Esophagus muscularis mucosa (tissue), 4 donors: ENCODE results near the gene TSPOAP1. TPM values are rescaled to one million over a fixed set of nuclear protein-coding genes. Genes with fewer than 3 reads are reported as not detected.

ENCODE experiments used
- DNase-seq: peaks from one replicate; pipeline ENCODE4 v3.0.0-alpha.2; 2017; ENCODE audit errors: extremely low spot score
- H3K27ac ChIP-seq, 4 donors: fragments of 200-600 bp; sonication (generic); replicated peaks in 1 of 4; 1 replicate in 3 of 4; 2 replicates in 1 of 4; pipeline ENCODE4 v1.5.1; 2016 to 2019; ENCODE audit warnings: mild to moderate bottlenecking in 1 of 4
- H3K27me3 ChIP-seq, 4 donors: fragments of 200-600 bp; sonication (generic); one replicate each; pipeline versions ENCODE4 v1.5.1 to v1.6.0; 2016 to 2019
- H3K36me3 ChIP-seq, 4 donors: fragments of 200-600 bp; sonication (generic); one replicate each; pipeline ENCODE4 v1.5.1; 2016 to 2019
- H3K4me1 ChIP-seq, 4 donors: fragments of 200-600 bp; sonication (generic); one replicate each; pipeline ENCODE4 v1.5.1; 2016 to 2019
- H3K4me3 ChIP-seq, 4 donors: fragments of 200-600 bp; sonication (generic); 1 replicate in 2 of 4; 2 replicates in 2 of 4; pipeline ENCODE4 v1.5.1; 2016 to 2019; ENCODE audit warnings: mild to moderate bottlenecking in 4 of 4, moderate library complexity in 1 of 4
- H3K9me3 ChIP-seq, 4 donors: fragments of 200-600 bp; sonication (generic); 1 replicate in 3 of 4; 2 replicates in 1 of 4; pipeline ENCODE4 v1.5.1; 2016 to 2019
- CTCF ChIP-seq, 3 experiments: fragments of 200-600 bp in 2 of 3; fragments of 450-650 bp in 1 of 3; sonication (generic) in 2 of 3; IDR thresholded peaks; one replicate each; pipeline ENCODE4 v1.5.1; 2017 to 2019; ENCODE audit warnings: antibody characterized with exemption in 3 of 3, mild to moderate bottlenecking in 2 of 3, moderate library complexity in 1 of 3
- EP300 ChIP-seq: sonication (generic); formaldehyde crosslinking; IDR thresholded peaks from one replicate; pipeline ENCODE4 v1.6.1; 2017; ENCODE audit warnings: antibody characterized with exemption
- POLR2A ChIP-seq: fragments of 450-650 bp; IDR thresholded peaks from one replicate; pipeline ENCODE4 v1.6.1; 2017; ENCODE audit warnings: antibody characterized with exemption, moderate library complexity, mild to moderate bottlenecking, low read depth
- POLR2AphosphoS5 ChIP-seq, 2 donors: sonication (generic); formaldehyde crosslinking; IDR thresholded peaks; one replicate each; pipeline ENCODE4 v1.6.1; 2017; ENCODE audit warnings: antibody characterized with exemption in 2 of 2
- WGBS: methylation state at CpG from one replicate; pipeline ENCODE4 v1.1.5; 2018; 5-methylcytosine and 5-hydroxymethylcytosine counted together
- intact Hi-C: fragments of 100-400 bp; cut with DNase I; formaldehyde crosslinking; loops from one replicate; pipeline ENCODE4 v1.15.1; 2023
- total RNA-seq, 4 donors: library from RNA; depleted of rRNA; stranded (reverse); fragments of >200 nt; gene quantifications; one replicate each; pipeline versions ENCODE4 v1.1.0 to v1.2.1, GENCODE V29; 2016

The TSPOAP1 gene
- total RNA-seq, 4 donors from 2014 or later, result 10.0 to 19.0 (median 16.0) TPM

GRCh38 chr17:58310511-58311428, 17.8 kb downstream of the TSPOAP1 start:
- H3K27ac ChIP-seq, result no peak overlapping the region
- intact Hi-C loops, result no loop called here
- peaks cover 0 to 63% (median 13%) of the 10 kb centered on the region in 4 donors for H3K36me3 ChIP-seq
- TF ChIP-seq CTCF (IDR thresholded peaks at IDR 0.05) (no peak), EP300 (no peak), POLR2A (no peak)
- no peaks in the 10 kb centered on the region for H3K9me3 ChIP-seq
- H3K27me3 ChIP-seq, result no peaks in the 10 kb centered on the region
- DNase-seq, result no peak
- H3K4me3 ChIP-seq, result no peak overlapping the region
- WGBS, result 90% methylated on average over 21 of the region's 23 CpGs
- no peaks in the 10 kb centered on the region for H3K4me1 ChIP-seq

- H3K4me3 ChIP-seq, result no peak overlapping the region
- 81% methylated on average over 4 of the region's 5 CpGs for WGBS
- H3K36me3 ChIP-seq, result peaks cover 0 to 56% (median 13%) of the 10 kb centered on the region in 4 donors
- H3K4me1 ChIP-seq, result no peaks in the 10 kb centered on the region
- intact Hi-C loops, result no loop called here
- H3K27ac ChIP-seq, result no peak overlapping the region
- peak; percentile 79 for DNase-seq
- no peaks in the 10 kb centered on the region for H3K9me3 ChIP-seq
- no peaks in the 10 kb centered on the region for H3K27me3 ChIP-seq
- TF ChIP-seq EP300 (no peak), POLR2A (no peak), CTCF (IDR thresholded peaks at IDR 0.05) (no peak), POLR2AphosphoS5 (IDR thresholded peaks at IDR 0.05) (no peak)
Measured at GRCh38 chr17:58309918-58310259, 18.7 kb downstream of the TSPOAP1 start.

- intact Hi-C loops, result no loop called here
- peak; percentile 89 for DNase-seq
- H3K4me1 ChIP-seq, result peaks cover 0 to 4% (median 0%) of the 10 kb centered on the region in 4 donors
Measured at GRCh38 chr17:58308985-58309917, 19.3 kb downstream of the TSPOAP1 start.

More at GRCh38 chr17:58308985-58309917, 19.3 kb downstream of the TSPOAP1 start:
- Histone ChIP-seq H3K27me3 (no peaks in the 10 kb centered on the region), H3K9me3 (no peaks in the 10 kb centered on the region), H3K4me3 (no peak overlapping the region), H3K27ac (no peak overlapping the region), H3K36me3 (peaks cover 0 to 50% (median 13%) of the 10 kb centered on the region in 4 donors)
- 79% methylated on average over 14 of the region's 21 CpGs for WGBS
- no peak for TF ChIP-seq POLR2AphosphoS5 (IDR thresholded peaks at IDR 0.05)
- TF ChIP-seq POLR2A, result no peak
- no peak for TF ChIP-seq CTCF (IDR thresholded peaks at IDR 0.05)
- no peak for TF ChIP-seq EP300
